NT2/D1 (cell line): Measurements from ENCODE around the gene NDST3.

ENCODE experiments used
- DNase-seq: peaks from one replicate; pipeline ENCODE4 v3.0.0-alpha.2; 2011; ENCODE audit warnings: low read depth, low spot score
- H3K27me3 ChIP-seq: 2 replicates; pipeline ENCODE4 v1.6.0; 2011; ENCODE audit warnings: mild to moderate bottlenecking; ENCODE audit not compliant: insufficient read length, insufficient read depth
- H3K36me3 ChIP-seq: 2 replicates; pipeline ENCODE4 v1.6.1; 2011; ENCODE audit warnings: mild to moderate bottlenecking, low read length, mixed read lengths; ENCODE audit not compliant: insufficient read depth, insufficient read length
- H3K4me1 ChIP-seq: 2 replicates; pipeline ENCODE4 v1.5.1; 2011; ENCODE audit not compliant: insufficient read depth, insufficient read length
- H3K4me3 ChIP-seq: 2 replicates; pipeline ENCODE4 v1.5.1; 2011; ENCODE audit warnings: low read depth; ENCODE audit not compliant: insufficient read length
- H3K9ac ChIP-seq: 2 replicates; pipeline ENCODE4 v1.6.0; 2011; ENCODE audit warnings: low read depth; ENCODE audit not compliant: insufficient read length
- H3K9me3 ChIP-seq: 2 replicates; pipeline ENCODE4 v1.5.1; 2011; ENCODE audit warnings: mild to moderate bottlenecking, low read length; ENCODE audit not compliant: insufficient read depth
- SUZ12 ChIP-seq: IDR thresholded peaks from 2 replicates; pipeline ENCODE4 v1.6.1; 2011; ENCODE audit not compliant: insufficient read length, insufficient read depth; ENCODE audit errors: extremely low read depth
- YY1 ChIP-seq: IDR thresholded peaks from 2 replicates; pipeline ENCODE4 v1.6.1; 2011; ENCODE audit not compliant: insufficient read length, insufficient read depth
- ZNF274 ChIP-seq: IDR thresholded peaks from 2 replicates; pipeline ENCODE4 v1.6.1; 2011; ENCODE audit warnings: mild to moderate bottlenecking, low read depth, low read length

NDST3 gene

DNA sequence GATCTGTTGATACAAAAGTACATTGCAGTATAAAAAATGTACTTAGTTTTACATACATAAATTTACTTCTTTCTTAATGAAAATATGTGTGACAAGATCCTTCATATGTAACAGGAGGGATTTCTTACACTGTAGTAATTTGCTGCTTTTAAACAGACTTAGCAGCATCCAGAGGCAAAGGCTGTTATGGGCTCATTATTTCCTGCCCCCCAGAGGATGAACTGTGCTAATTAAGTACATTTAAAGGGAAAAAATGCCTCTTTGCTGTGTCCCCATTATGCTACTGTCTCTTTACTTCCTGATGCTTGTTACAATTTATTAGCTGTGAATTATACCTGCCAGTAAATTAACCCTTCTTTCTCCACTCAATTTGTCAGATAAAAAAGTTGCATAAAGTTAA, 47.1 kb downstream of the NDST3 start:
- DNase-seq: no peak
- Histone ChIP-seq H3K4me1 (no peaks in the 10 kb centered on the region), H3K9me3 (no peaks in the 10 kb centered on the region), H3K9ac (no peak overlapping the region), H3K36me3 (no peaks in the 10 kb centered on the region), H3K27me3 (no peaks in the 10 kb centered on the region), H3K4me3 (no peak overlapping the region)
- no peak for TF ChIP-seq ZNF274
- TF ChIP-seq YY1: no peak
- no peak for TF ChIP-seq SUZ12

DNA sequence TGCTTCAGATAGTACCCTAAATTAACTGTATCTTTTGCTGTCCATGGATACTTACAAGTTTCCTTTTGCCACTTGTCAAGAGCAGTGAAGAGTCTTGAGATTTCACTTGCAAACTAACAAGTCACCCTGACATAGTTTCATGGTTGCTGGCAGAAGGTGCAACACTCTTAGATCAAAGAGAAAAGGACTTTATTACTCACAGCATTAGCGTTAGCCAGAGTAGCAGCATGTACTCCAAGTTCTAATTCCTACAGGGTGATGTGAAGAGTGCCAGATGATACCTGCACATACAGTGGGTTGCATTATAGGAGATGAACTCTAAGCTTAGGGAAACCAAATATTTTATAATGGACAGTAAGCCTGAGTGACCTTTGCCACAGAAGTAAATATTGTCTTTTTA, 47.9 kb downstream of the NDST3 start:
- H3K4me1 ChIP-seq: no peaks in the 10 kb centered on the region
- H3K9ac ChIP-seq: no peak overlapping the region
- DNase-seq: no peak
- H3K4me3 ChIP-seq: no peak overlapping the region
- H3K36me3 ChIP-seq: no peaks in the 10 kb centered on the region
- TF ChIP-seq SUZ12: no peak
- no peak for TF ChIP-seq YY1
- no peak for TF ChIP-seq ZNF274
- H3K27me3 ChIP-seq: no peaks in the 10 kb centered on the region
- no peaks in the 10 kb centered on the region for H3K9me3 ChIP-seq

DNA sequence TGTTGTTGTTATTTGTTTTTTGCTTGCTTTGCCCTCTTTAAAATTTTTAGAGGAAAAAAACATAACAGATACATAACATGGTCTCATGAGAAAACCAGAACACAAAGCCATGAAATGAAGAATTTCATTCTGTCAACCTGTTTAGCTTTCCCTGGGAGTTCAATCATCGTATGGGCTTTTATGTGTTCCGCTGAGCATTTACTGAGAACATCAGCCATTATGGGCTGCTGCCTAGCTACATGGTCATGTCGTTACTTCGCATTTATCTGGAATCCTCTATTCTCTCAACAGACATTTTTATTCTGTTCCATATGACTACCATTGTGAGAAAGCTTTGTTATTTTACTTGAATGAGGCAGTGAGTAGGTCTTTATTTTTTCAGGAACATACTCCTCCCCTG, 51.4 kb downstream of the NDST3 start:
- Histone ChIP-seq H3K4me1 (no peaks in the 10 kb centered on the region), H3K4me3 (no peak overlapping the region), H3K27me3 (no peaks in the 10 kb centered on the region), H3K36me3 (no peaks in the 10 kb centered on the region), H3K9ac (no peak overlapping the region), H3K9me3 (no peaks in the 10 kb centered on the region)
- no peak for TF ChIP-seq YY1
- TF ChIP-seq ZNF274: no peak
- TF ChIP-seq SUZ12: no peak
- no peak for DNase-seq

DNA sequence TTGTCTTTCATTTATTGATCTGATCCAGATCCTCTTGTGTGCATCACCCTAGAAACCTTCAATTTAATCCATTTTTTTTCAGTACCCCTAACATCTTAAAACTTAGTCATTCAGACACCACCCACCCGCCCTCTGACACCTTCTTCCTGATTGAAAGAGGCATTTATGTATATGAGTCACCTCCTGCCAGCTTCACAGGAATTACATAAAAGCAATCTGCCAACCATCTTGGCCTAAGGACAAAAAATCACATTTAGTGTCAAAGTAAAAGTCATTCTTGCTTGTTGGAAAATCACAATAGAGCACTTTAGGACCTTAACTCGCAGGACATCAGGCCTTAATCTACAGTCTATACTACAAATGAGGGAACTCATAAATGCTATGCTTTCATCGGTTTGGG, 52.1 kb downstream of the NDST3 start:
- TF ChIP-seq SUZ12 (no peak), YY1 (no peak), ZNF274 (no peak)
- H3K9ac ChIP-seq: no peak overlapping the region
- no peak overlapping the region for H3K4me3 ChIP-seq
- no peaks in the 10 kb centered on the region for H3K36me3 ChIP-seq
- no peaks in the 10 kb centered on the region for H3K9me3 ChIP-seq
- H3K27me3 ChIP-seq: no peaks in the 10 kb centered on the region
- peak; percentile 8 for DNase-seq
- no peaks in the 10 kb centered on the region for H3K4me1 ChIP-seq

DNA sequence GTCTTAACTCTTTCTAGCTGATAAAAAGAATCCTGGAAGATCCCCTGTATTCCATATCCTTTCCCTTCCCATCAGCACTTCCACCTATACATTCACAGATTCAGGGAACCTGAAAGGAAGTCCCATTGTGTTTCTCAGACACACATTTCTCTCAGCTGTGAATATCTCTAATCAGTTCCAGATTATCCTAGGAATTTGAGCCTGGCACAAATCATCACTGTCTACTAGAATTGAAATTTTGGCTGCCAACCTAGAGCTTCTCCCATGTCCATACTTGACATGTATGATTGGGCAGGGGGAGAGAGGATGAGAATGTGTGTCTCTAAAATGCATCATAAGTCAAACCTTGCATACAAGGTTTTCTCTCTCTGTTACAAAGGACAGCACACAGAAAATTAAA, 53.1 kb downstream of the NDST3 start:
- Histone ChIP-seq H3K4me1 (no peaks in the 10 kb centered on the region), H3K36me3 (no peaks in the 10 kb centered on the region), H3K27me3 (no peaks in the 10 kb centered on the region), H3K9me3 (no peaks in the 10 kb centered on the region), H3K9ac (no peak overlapping the region), H3K4me3 (no peak overlapping the region)
- no peak for DNase-seq
- no peak for TF ChIP-seq YY1
- no peak for TF ChIP-seq ZNF274
- TF ChIP-seq SUZ12: no peak

GRCh38 chr4:118099106-118099505, 64.8 kb downstream of the NDST3 start:
- no peaks in the 10 kb centered on the region for H3K36me3 ChIP-seq
- H3K4me3 ChIP-seq: no peak overlapping the region
- H3K9me3 ChIP-seq: no peaks in the 10 kb centered on the region
- no peak overlapping the region for H3K9ac ChIP-seq
- H3K27me3 ChIP-seq: no peaks in the 10 kb centered on the region
- no peak for DNase-seq
- H3K4me1 ChIP-seq: no peaks in the 10 kb centered on the region
- no peak for TF ChIP-seq ZNF274
- TF ChIP-seq YY1: no peak
- no peak for TF ChIP-seq SUZ12

- TF ChIP-seq ZNF274 (no peak), YY1 (no peak), SUZ12 (no peak)
- no peaks in the 10 kb centered on the region for H3K36me3 ChIP-seq
- H3K9me3 ChIP-seq: no peaks in the 10 kb centered on the region
- no peaks in the 10 kb centered on the region for H3K4me1 ChIP-seq
- H3K9ac ChIP-seq: no peak overlapping the region
- DNase-seq: no peak
- no peaks in the 10 kb centered on the region for H3K27me3 ChIP-seq
- H3K4me3 ChIP-seq: no peak overlapping the region
These were observed 67.9 kb downstream of the NDST3 start for GRCh38 chr4:118102195-118102594.

- Histone ChIP-seq H3K9me3 (no peaks in the 10 kb centered on the region), H3K27me3 (no peaks in the 10 kb centered on the region), H3K4me1 (no peaks in the 10 kb centered on the region), H3K36me3 (no peaks in the 10 kb centered on the region), H3K4me3 (no peak overlapping the region), H3K9ac (no peak overlapping the region)
- DNase-seq: no peak
- TF ChIP-seq SUZ12 (no peak), YY1 (no peak), ZNF274 (no peak)
These were observed 78.1 kb downstream of the NDST3 start for GRCh38 chr4:118112117-118113046.
